H1 (cell line): Measurements from ENCODE around the gene GAS2L1.

Source experiments
- BRCA1 ChIP-seq: IDR thresholded peaks from 2 replicates; pipeline ENCODE4 v1.6.1; 2012; ENCODE audit warnings: low read depth, low read length, improper control_type of control experiment
- CBX8 ChIP-seq: fragments of 300-800, 300-1000 bp; sonication (generic); IDR thresholded peaks from 2 replicates; pipeline ENCODE4 v1.7.1; 2016; ENCODE audit warnings: low read depth, low read length, borderline replicate concordance
- CEBPB ChIP-seq: IDR thresholded peaks from 2 replicates; pipeline ENCODE4 v1.6.1; 2012; ENCODE audit warnings: low read depth, low read length
- CHD2 ChIP-seq: IDR thresholded peaks from 2 replicates; pipeline ENCODE4 v1.6.1; 2012; ENCODE audit warnings: low read length, improper control_type of control experiment
- CTCF ChIP-seq, 3 experiments: IDR thresholded peaks; 1 replicate in 2 of 3; 2 replicates in 1 of 3; pipeline versions ENCODE4 v1.5.1 to v1.6.1; 2011; ENCODE audit warnings: low read length in 3 of 3, mild to moderate bottlenecking in 3 of 3, inconsistent platforms in 2 of 3, low read depth in 1 of 3, moderate library complexity in 1 of 3; ENCODE audit not compliant: insufficient read depth in 1 of 3; ENCODE audit errors: control extremely low read depth in 1 of 3
- EZH2 ChIP-seq: fragments of 200-600 bp; sonication (generic); IDR thresholded peaks from 2 replicates; pipeline ENCODE4 v1.7.1; 2012; ENCODE audit warnings: low read depth, mild to moderate bottlenecking, moderate library complexity, low read length, inconsistent platforms; ENCODE audit not compliant: severe bottlenecking
- POLR2A ChIP-seq, 2 experiments: IDR thresholded peaks; 1 replicate in 1 of 2; 2 replicates in 1 of 2; pipeline ENCODE4 v1.6.1; 2011; ENCODE audit warnings: low read depth in 2 of 2, low read length in 2 of 2, mild to moderate bottlenecking in 2 of 2; ENCODE audit errors: control extremely low read depth in 1 of 2
- SIN3A ChIP-seq, 2 experiments: IDR thresholded peaks in 1 of 2; conservative IDR thresholded peaks in 1 of 2; 2 replicates each; pipeline ENCODE4 v1.6.1; 2011 to 2012; ENCODE audit warnings: low read length in 2 of 2, improper control_type of control experiment in 1 of 2, low read depth in 1 of 2, mild to moderate bottlenecking in 1 of 2
- TAF1 ChIP-seq: IDR thresholded peaks from 2 replicates; pipeline ENCODE4 v1.6.1; 2011; ENCODE audit warnings: mild to moderate bottlenecking, low read depth, low read length
- TAF7 ChIP-seq: optimal IDR thresholded peaks from 2 replicates; pipeline ENCODE3; 2011; ENCODE audit warnings: low read depth, mild to moderate bottlenecking, inconsistent platforms, low read length, moderate library complexity, borderline replicate concordance
- YY1 ChIP-seq: IDR thresholded peaks from 2 replicates; pipeline ENCODE4 v1.6.1; 2011; ENCODE audit warnings: low read depth, mild to moderate bottlenecking, low read length

GRCh38 chr22:29337631-29338284, 31.3 kb downstream of the GAS2L1 start:
- TF ChIP-seq POLR2A (IDR thresholded peaks at IDR 0.05; ENCODE audit: control extremely low read depth in 1 of 2, low read depth in 2 of 2, low read length in 2 of 2) = no peak
- no peak for TF ChIP-seq YY1
- TF ChIP-seq EZH2 = no peak
- no peak for TF ChIP-seq CHD2
- no peak for TF ChIP-seq TAF1
- TF ChIP-seq CTCF (IDR thresholded peaks at IDR 0.05; ENCODE audit: control extremely low read depth in 1 of 3, insufficient read depth in 1 of 3, low read depth in 1 of 3, low read length in 3 of 3) = no peak
- no peak for TF ChIP-seq CBX8
- TF ChIP-seq CEBPB = no peak
- no peak for TF ChIP-seq TAF7
- TF ChIP-seq SIN3A (conservative IDR thresholded peaks at IDR 0.05 in 1 of 2, IDR thresholded peaks at IDR 0.05 in 1 of 2; ENCODE audit: low read depth in 1 of 2, low read length in 2 of 2) = no peak
- no peak for TF ChIP-seq BRCA1
